ENCODE results near the gene AGAP3. TPM values are rescaled to one million over a fixed set of nuclear protein-coding genes. Genes with fewer than 3 reads are reported as not detected.

Gene AGAP3
- total and polyA plus RNA-seq, 11 donors: 30.3 to 83.7 (median 55.6) TPM

DNA sequence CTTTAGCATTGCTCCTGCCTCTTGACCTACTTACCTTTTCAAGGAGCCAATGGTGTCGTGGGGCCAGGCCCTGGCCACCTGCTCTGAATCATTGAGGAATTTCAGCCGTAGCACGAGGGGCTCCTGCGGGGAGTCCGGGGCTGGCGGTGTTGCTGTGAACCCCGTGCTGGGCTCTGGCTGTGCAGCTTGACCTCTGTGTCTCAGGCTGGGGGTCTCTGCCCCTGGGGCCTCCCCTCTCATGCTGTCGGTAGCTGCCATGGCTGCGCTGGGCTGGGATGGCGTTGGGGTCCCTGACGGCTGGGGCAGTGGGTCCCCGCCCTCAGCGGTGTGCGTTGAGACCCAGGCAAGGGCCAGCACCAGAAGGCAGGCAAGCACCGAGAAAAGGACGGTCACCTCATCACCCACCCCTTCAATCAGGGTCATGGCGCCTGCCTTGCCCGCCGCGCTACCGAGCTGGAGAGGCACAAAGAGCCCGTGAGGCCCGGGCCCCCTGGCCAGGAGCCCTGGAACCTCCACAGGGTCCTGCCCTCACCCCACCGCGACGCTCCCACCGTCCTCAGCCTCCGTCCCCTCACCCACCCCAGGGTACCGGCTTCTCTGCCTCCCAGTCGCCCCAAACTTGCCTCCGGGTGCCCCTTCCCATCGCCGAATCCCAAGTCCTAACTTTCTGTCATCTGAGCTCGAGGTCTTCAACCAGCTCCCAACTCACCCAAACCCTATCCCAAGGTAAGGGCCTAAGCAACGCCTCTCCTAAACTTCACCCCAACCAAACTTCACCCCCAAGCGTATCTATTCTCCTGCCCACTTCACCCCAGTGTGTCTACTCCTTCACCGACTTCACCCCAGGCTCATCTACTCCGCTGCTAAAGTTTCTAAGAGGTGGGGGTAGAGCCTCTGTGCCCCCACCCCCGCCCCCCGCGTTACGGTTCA, 3.9 kb upstream of the AGAP3 start:
- intact Hi-C loops (cut with DNase I): loop anchor here in 1 of 10 donors (2.0 kb wide), 1 partner anchor 24 kb away; the partner anchor contains the start of gene SLC4A2
- 47 to 58% (median 55%) methylated on average over 26 to 42 of the region's 42 CpGs for WGBS, 4 donors
- peaks cover 20 to 73% (median 57%) of the 10 kb centered on the region in 12 donors for H3K4me1 ChIP-seq
- no peak for TF ChIP-seq POLR2A (IDR thresholded peaks at IDR 0.05)
- TF ChIP-seq, protein P1, sequence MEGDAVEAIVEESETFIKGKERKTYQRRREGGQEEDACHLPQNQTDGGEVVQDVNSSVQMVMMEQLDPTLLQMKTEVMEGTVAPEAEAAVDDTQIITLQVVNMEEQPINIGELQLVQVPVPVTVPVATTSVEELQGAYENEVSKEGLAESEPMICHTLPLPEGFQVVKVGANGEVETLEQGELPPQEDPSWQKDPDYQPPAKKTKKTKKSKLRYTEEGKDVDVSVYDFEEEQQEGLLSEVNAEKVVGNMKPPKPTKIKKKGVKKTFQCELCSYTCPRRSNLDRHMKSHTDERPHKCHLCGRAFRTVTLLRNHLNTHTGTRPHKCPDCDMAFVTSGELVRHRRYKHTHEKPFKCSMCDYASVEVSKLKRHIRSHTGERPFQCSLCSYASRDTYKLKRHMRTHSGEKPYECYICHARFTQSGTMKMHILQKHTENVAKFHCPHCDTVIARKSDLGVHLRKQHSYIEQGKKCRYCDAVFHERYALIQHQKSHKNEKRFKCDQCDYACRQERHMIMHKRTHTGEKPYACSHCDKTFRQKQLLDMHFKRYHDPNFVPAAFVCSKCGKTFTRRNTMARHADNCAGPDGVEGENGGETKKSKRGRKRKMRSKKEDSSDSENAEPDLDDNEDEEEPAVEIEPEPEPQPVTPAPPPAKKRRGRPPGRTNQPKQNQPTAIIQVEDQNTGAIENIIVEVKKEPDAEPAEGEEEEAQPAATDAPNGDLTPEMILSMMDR (IDR thresholded peaks at IDR 0.05): no peak
- H3K27ac ChIP-seq: peak overlapping the region; percentile 78 to 99 (median 94)
- peaks cover 0 to under 1% (median 0%) of the 10 kb centered on the region in 9 donors for H3K36me3 ChIP-seq
- H3K27me3 ChIP-seq: no peaks in the 10 kb centered on the region
- peak overlapping the region; percentile 72 to 99 (median 92) for H3K4me3 ChIP-seq
- peak in 1 of 5 donors; percentile 63 for DNase-seq
- no peaks in the 10 kb centered on the region for H3K9me3 ChIP-seq
- no peak for ATAC-seq

GRCh38 chr7:151083071-151083823, 3.0 kb upstream of the AGAP3 start, which contains the start of gene TMUB1:
TMUB1 (minus strand) TSS chr7:151083493; CDS start chr7:151082563, 930 bp downstream.
- DNase-seq (peak; percentile 80 to 93 (median 87)), ATAC-seq (peak in 3 of 4 donors; percentile 15 to 37 (median 31))
- Histone ChIP-seq H3K36me3 (no peaks in the 10 kb centered on the region), H3K4me3 (peak within 1 kb of the TSS; percentile 72 to 99 (median 90)), H3K27ac (peak within 1 kb of the TSS; percentile 78 to 99 (median 94)), H3K9me3 (no peaks in the 10 kb centered on the region), H3K27me3 (no peaks in the 10 kb centered on the region), H3K4me1 (peaks cover 20 to 73% (median 57%) of the 10 kb centered on the region in 12 donors)
- 1 to 2% (median 1%) methylated on average over 23 to 69 of the region's 69 CpGs for WGBS, 4 donors
- TF ChIP-seq, protein P1 (IDR thresholded peaks at IDR 0.05): no peak
- TF ChIP-seq POLR2A (IDR thresholded peaks at IDR 0.05): peak in 1 of 2 donors; percentile 75
- intact Hi-C loops (cut with DNase I): loop anchor here in 1 of 10 donors (2.0 kb wide), 1 partner anchor 24 kb away; the partner anchor contains the start of gene SLC4A2

GRCh38 chr7:151083824-151084160, 2.5 kb upstream of the AGAP3 start:
- H3K27ac ChIP-seq: peak overlapping the region in 10 of 12 donors; percentile 78 to 99 (median 93)
- H3K4me1 ChIP-seq: peaks cover 20 to 73% (median 57%) of the 10 kb centered on the region in 12 donors
- ATAC-seq (no peak), DNase-seq (no peak)
- intact Hi-C loops (cut with DNase I): loop anchor here in 1 of 10 donors (2.0 kb wide), 1 partner anchor 25 kb away; the partner anchor contains the start of gene SLC4A2
- H3K9me3 ChIP-seq: no peaks in the 10 kb centered on the region
- H3K4me3 ChIP-seq: peak overlapping the region; percentile 72 to 99 (median 90)
- no peaks in the 10 kb centered on the region for H3K36me3 ChIP-seq
- no peak for TF ChIP-seq POLR2A (IDR thresholded peaks at IDR 0.05)
- TF ChIP-seq, protein P1 (IDR thresholded peaks at IDR 0.05): no peak
- 26 to 44% (median 30%) methylated on average over 2 to 3 of the region's 3 CpGs for WGBS, 4 donors
- H3K27me3 ChIP-seq: no peaks in the 10 kb centered on the region
